Endothelial cell of umbilical vein (primary cell): ENCODE measurements around the gene PER1. TPM values are rescaled to one million over a fixed set of nuclear protein-coding genes. Genes with fewer than 3 reads are reported as not detected.

Experiments used
- BruUV-seq: library from RNA; stranded (reverse); fragments of 400-500 nt; replicated peaks from 2 replicates; lab custom pipeline; 2021; lab: Mats Ljungman, UMichigan
- CTCF ChIA-PET: fragments of 300-600, 350-600 bp; sonication (Branson Sonifier 250); formaldehyde crosslinking; loops from one replicate; lab custom pipeline; 2021; ENCODE audit warnings: antibody characterized with exemption, inconsistent platforms; lab: Charles Lee
- POLR2A ChIA-PET: fragments of 300-600, 350-600 bp; sonication (Branson Sonifier 250); formaldehyde crosslinking; loops from one replicate; lab custom pipeline; 2021; ENCODE audit warnings: antibody characterized with exemption, inconsistent platforms; lab: Charles Lee
- DNase-seq: peaks from one replicate; pipeline ENCODE4 v3.0.0-alpha.2; 2011; ENCODE audit warnings: low read depth, low spot score
- FAIRE-seq: peaks from 2 replicates; lab custom pipeline; 2011; peaks lifted over from hg19 to GRCh38; lab: Jason Lieb, UNC
- H2AFZ ChIP-seq: 2 replicates; pipeline ENCODE4 v1.6.0; 2012; ENCODE audit warnings: low read depth, low read length, control low read depth, inconsistent platforms
- H3K27ac ChIP-seq: 2 replicates; pipeline ENCODE4 v1.5.1; 2011; ENCODE audit warnings: low read depth, mild to moderate bottlenecking, control low read depth, low read length, moderate library complexity; ENCODE audit not compliant: insufficient read depth
- H3K27me3 ChIP-seq, 2 experiments: 2 replicates each; pipeline versions ENCODE4 v1.6.0 to v1.6.1; 2011; ENCODE audit warnings: low read length in 2 of 2, mixed read lengths in 1 of 2; ENCODE audit not compliant: control insufficient read depth in 2 of 2, insufficient read depth in 2 of 2
- H3K36me3 ChIP-seq, 2 experiments: 2 replicates in 1 of 2; 3 replicates in 1 of 2; pipeline ENCODE4 v1.5.1; 2011; ENCODE audit warnings: low read length in 2 of 2, mild to moderate bottlenecking in 1 of 2, moderate library complexity in 1 of 2; ENCODE audit not compliant: control insufficient read depth in 2 of 2, insufficient read depth in 2 of 2; ENCODE audit errors: extremely low read depth in 1 of 2
- H3K4me1 ChIP-seq: 3 replicates; pipeline ENCODE4 v1.5.1; 2011; ENCODE audit warnings: mild to moderate bottlenecking, low read length; ENCODE audit not compliant: control insufficient read depth, insufficient read depth; ENCODE audit errors: extremely low read depth
- H3K4me2 ChIP-seq: 2 replicates; pipeline ENCODE4 v1.6.1; 2011; ENCODE audit warnings: low read length, control low read depth, mixed read lengths; ENCODE audit not compliant: insufficient read depth
- H3K4me3 ChIP-seq, 3 experiments: fragments of 200-600 bp in 1 of 3; sonication (generic), shearing (Covaris generic) in 1 of 3; replicated peaks in 1 of 3; 2 replicates each; pipeline ENCODE4 v1.5.1; 2011 to 2016; ENCODE audit warnings: control low read depth in 3 of 3, low read length in 3 of 3, mild to moderate bottlenecking in 2 of 3, inconsistent platforms in 1 of 3, low read depth in 1 of 3, moderate library complexity in 1 of 3; ENCODE audit not compliant: insufficient read depth in 1 of 3
- H3K79me2 ChIP-seq: 2 replicates; pipeline ENCODE4 v1.6.0; 2012; ENCODE audit warnings: low read length, inconsistent platforms; ENCODE audit not compliant: control insufficient read depth, insufficient read depth
- H3K9ac ChIP-seq: replicated peaks from 2 replicates; pipeline ENCODE3; 2011; ENCODE audit warnings: low read length, control low read depth; ENCODE audit not compliant: insufficient read depth; ENCODE audit errors: extremely low read depth
- H3K9me1 ChIP-seq: replicated peaks from 3 replicates; pipeline ENCODE4 v1.6.0; 2011; ENCODE audit warnings: mild to moderate bottlenecking, low read length; ENCODE audit not compliant: control insufficient read depth, insufficient read depth; ENCODE audit errors: extremely low read depth
- H3K9me3 ChIP-seq: replicated peaks from 2 replicates; pipeline ENCODE4 v1.5.1; 2012; ENCODE audit warnings: low read length, inconsistent platforms; ENCODE audit not compliant: control insufficient read depth, insufficient read depth
- H4K20me1 ChIP-seq: replicated peaks from 2 replicates; pipeline ENCODE3; 2011; ENCODE audit warnings: mild to moderate bottlenecking, low read length; ENCODE audit not compliant: control insufficient read depth, insufficient read depth; ENCODE audit errors: extremely low read depth
- CTCF ChIP-seq, 2 donors: IDR thresholded peaks; 1 replicate in 1 of 2; 2 replicates in 1 of 2; pipeline ENCODE4 v1.5.1; 2011; ENCODE audit warnings: low read length in 2 of 2, mild to moderate bottlenecking in 2 of 2, moderate library complexity in 2 of 2, control low read depth in 1 of 2, inconsistent platforms in 1 of 2, low read depth in 1 of 2; ENCODE audit not compliant: insufficient read depth in 1 of 2; ENCODE audit errors: extremely low read depth in 1 of 2
- EZH2 ChIP-seq: IDR thresholded peaks from 2 replicates; pipeline ENCODE4 v1.6.1; 2012; ENCODE audit warnings: borderline replicate concordance, low read depth, mild to moderate bottlenecking, moderate library complexity, low read length, inconsistent platforms; ENCODE audit not compliant: severe bottlenecking
- POLR2AphosphoS5 ChIP-seq: IDR thresholded peaks from 2 replicates; pipeline ENCODE4 v1.6.1; 2012; ENCODE audit warnings: low read depth, mild to moderate bottlenecking, control low read depth, low read length, moderate library complexity; ENCODE audit not compliant: insufficient read depth
- dilution Hi-C: fragments of 300-500 bp; cut with MboI; formaldehyde crosslinking; loops from one replicate; pipeline ENCODE4 v1.15.0; 2019; ENCODE audit warnings: low sequenced_read_pairs; ENCODE audit not compliant: extremely low pct_ligation_motif_present
- intact Hi-C: fragments of 100-400 bp; cut with micrococcal nuclease; formaldehyde crosslinking; loops from one replicate; pipeline ENCODE4 v1.10.0; 2022
- polyA plus RNA-seq, 4 experiments: library from polyadenylated mRNA; depleted of rRNA in 3 of 4; stranded (reverse) in 3 of 4; unstranded in 1 of 4; fragments of >200 nt; gene quantifications; 2 replicates each; pipeline versions ENCODE4 v1.2.1 to v1.2.3, GENCODE V29; 2011 to 2012; ENCODE audit warnings: missing spikeins in 1 of 4
- total RNA-seq: library from RNA; stranded (reverse); gene quantifications from 2 replicates; pipeline ENCODE4 v1.2.3, GENCODE V29; 2021

The PER1 gene
- total and polyA plus RNA-seq, 2 donors (not counting 3 experiments of a cell fraction or from before 2014, with no cell fraction given): 12.1 to 32.1 TPM

- ChIA-PET CTCF (interaction anchor here (0.7 to 1.6 kb wide), 8 partner anchors 16 to 100 kb away, joined by 3 to 9 read pairs (median 4); no protein-coding TSS in a partner anchor), POLR2A (interaction anchor here (0.6 to 1.6 kb wide), 2 partner anchors 14 to 51 kb away, joined by 4 to 6 read pairs; no protein-coding TSS in a partner anchor)
- TF ChIP-seq CTCF (IDR thresholded peaks at IDR 0.05; ENCODE audit: extremely low read depth in 1 of 2, insufficient read depth in 1 of 2, low read depth in 1 of 2, low read length in 2 of 2) (peak; percentile 45 to 62), POLR2AphosphoS5 (no peak)
- Histone ChIP-seq H3K27me3 (peaks cover 13 to 20% of the 10 kb centered on the region in 2 experiments), H4K20me1 (peaks cover 3% of the 10 kb centered on the region), H3K9ac (no peak overlapping the region), H3K79me2 (no peaks in the 10 kb centered on the region), H3K4me1 (peaks cover 45% of the 10 kb centered on the region), H3K9me3 (no peaks in the 10 kb centered on the region), H3K36me3 (no peaks in the 10 kb centered on the region), H3K9me1 (no peaks in the 10 kb centered on the region), H2AFZ (peak overlapping the region; percentile 75), H3K27ac (no peak overlapping the region), H3K4me3 (peak overlapping the region; percentile 51 to 60 (median 55)), H3K4me2 (peak overlapping the region; percentile 77)
- dilution Hi-C loops: no loop called here
- no TSS peak for BruUV-seq
- peak; percentile 58 for DNase-seq
- intact Hi-C loops: loop anchor here (2.0 to 5.0 kb wide), 3 partner anchors 37 to 280 kb away; no protein-coding TSS in a partner anchor
- peak; percentile 66 for FAIRE-seq
These were observed 30.4 kb downstream of the PER1 start for GRCh38 chr17:8121681-8122421.

- Histone ChIP-seq H3K4me1 (peaks cover 45% of the 10 kb centered on the region), H3K9ac (no peak overlapping the region), H4K20me1 (peaks cover 3% of the 10 kb centered on the region), H3K4me2 (peak overlapping the region; percentile 54), H3K9me1 (no peaks in the 10 kb centered on the region), H3K36me3 (no peaks in the 10 kb centered on the region), H2AFZ (peak overlapping the region; percentile 75), H3K79me2 (no peaks in the 10 kb centered on the region), H3K27ac (no peak overlapping the region), H3K27me3 (peaks cover 18 to 25% of the 10 kb centered on the region in 2 experiments), H3K9me3 (no peaks in the 10 kb centered on the region), H3K4me3 (peak overlapping the region in 2 of 3 experiments; percentile 40 to 51)
- intact Hi-C loops: loop anchor here (2.0 to 5.0 kb wide), 3 partner anchors 37 to 279 kb away; no protein-coding TSS in a partner anchor
- ChIA-PET CTCF (interaction anchor here (1.1 kb wide), 1 partner anchor 52 kb away, joined by 3 read pairs; no protein-coding TSS in a partner anchor), POLR2A (interaction anchor here (1.6 kb wide), 1 partner anchor 52 kb away, joined by 4 read pairs; no protein-coding TSS in a partner anchor)
- no peak for TF ChIP-seq EZH2
- dilution Hi-C loops: no loop called here
- BruUV-seq: no TSS peak
- DNase-seq (no peak), FAIRE-seq (no peak)
These were observed 30.9 kb downstream of the PER1 start for GRCh38 chr17:8121407-8121680.
